Keratinocyte (primary cell): ENCODE data around the gene CORO2B. TPM values are rescaled to one million over a fixed set of nuclear protein-coding genes. Genes with fewer than 3 reads are reported as not detected.

ENCODE experiments used
- DNase-seq: peaks from one replicate; pipeline ENCODE4 v3.0.0-alpha.2; 2011; ENCODE audit warnings: low read depth, missing footprints, low spot score
- FAIRE-seq: peaks from 2 replicates; lab custom pipeline; 2011; peaks lifted over from hg19 to GRCh38; lab: Jason Lieb, UNC
- H2AFZ ChIP-seq: 2 replicates; pipeline ENCODE4 v1.6.0; 2012; ENCODE audit warnings: low read length, control low read depth, inconsistent platforms; ENCODE audit not compliant: control insufficient read depth
- H3K27ac ChIP-seq: 2 replicates; pipeline ENCODE4 v1.5.1; 2011; ENCODE audit warnings: low read length; ENCODE audit not compliant: control insufficient read depth, insufficient read depth
- H3K27me3 ChIP-seq: 3 replicates; pipeline ENCODE4 v1.6.0; 2011; ENCODE audit warnings: low read length; ENCODE audit not compliant: control insufficient read depth, insufficient read depth; ENCODE audit errors: extremely low read depth
- H3K36me3 ChIP-seq, 2 experiments: 2 replicates in 1 of 2; 3 replicates in 1 of 2; pipeline ENCODE4 v1.5.1; 2011; ENCODE audit warnings: low read length in 2 of 2, mild to moderate bottlenecking in 1 of 2; ENCODE audit not compliant: control insufficient read depth in 2 of 2, insufficient read depth in 2 of 2; ENCODE audit errors: extremely low read depth in 1 of 2
- H3K4me1 ChIP-seq: 3 replicates; pipeline ENCODE4 v1.5.1; 2011; ENCODE audit warnings: low read length; ENCODE audit not compliant: control insufficient read depth, insufficient read depth; ENCODE audit errors: extremely low read depth
- H3K4me2 ChIP-seq: 3 replicates; pipeline ENCODE4 v1.6.0; 2011; ENCODE audit warnings: low read depth, low read length; ENCODE audit not compliant: control insufficient read depth, insufficient read depth; ENCODE audit errors: extremely low read depth
- H3K4me3 ChIP-seq, 3 experiments: fragments of 200-600 bp in 1 of 3; sonication (generic) in 1 of 3; 2 replicates in 2 of 3; 3 replicates in 1 of 3; pipeline ENCODE4 v1.5.1; 2011 to 2016; ENCODE audit warnings: low read length in 3 of 3, mild to moderate bottlenecking in 3 of 3, control low read depth in 2 of 3, inconsistent platforms in 1 of 3, low read depth in 1 of 3, mixed read lengths in 1 of 3, mixed run types in 1 of 3, moderate library complexity in 1 of 3; ENCODE audit not compliant: control insufficient read depth in 2 of 3, insufficient read depth in 2 of 3; ENCODE audit errors: extremely low read depth in 1 of 3
- H3K79me2 ChIP-seq: 2 replicates; pipeline ENCODE4 v1.6.0; 2012; ENCODE audit warnings: low read length; ENCODE audit not compliant: control insufficient read depth, insufficient read depth
- H3K9ac ChIP-seq: 3 replicates; pipeline ENCODE4 v1.6.0; 2011; ENCODE audit warnings: low read length; ENCODE audit not compliant: control insufficient read depth, insufficient read depth; ENCODE audit errors: extremely low read depth
- H3K9me1 ChIP-seq: 3 replicates; pipeline ENCODE4 v1.6.0; 2011; ENCODE audit warnings: low read length; ENCODE audit not compliant: control insufficient read depth, insufficient read depth; ENCODE audit errors: extremely low read depth
- H3K9me3 ChIP-seq: 2 replicates; pipeline ENCODE4 v1.5.1; 2012; ENCODE audit warnings: low read depth, low read length; ENCODE audit not compliant: control insufficient read depth
- H4K20me1 ChIP-seq: 3 replicates; pipeline ENCODE4 v1.6.0; 2011; ENCODE audit warnings: low read length; ENCODE audit not compliant: control insufficient read depth, insufficient read depth; ENCODE audit errors: extremely low read depth
- EZH2 ChIP-seq: IDR thresholded peaks from one replicate; pipeline ENCODE4 v1.6.1; 2012; ENCODE audit warnings: inconsistent platforms, mild to moderate bottlenecking, low read length, moderate library complexity
- dilution Hi-C: fragments of 300-500 bp; cut with MboI; formaldehyde crosslinking; loops from one replicate; pipeline ENCODE4 v1.7.0; 2020; ENCODE audit warnings: low sequenced_read_pairs; ENCODE audit not compliant: extremely low pct_ligation_motif_present
- polyA plus RNA-seq, 5 experiments: library from polyadenylated mRNA; depleted of rRNA in 3 of 5; stranded (reverse) in 3 of 5; stranded (forward) in 1 of 5; unstranded in 1 of 5; fragments of >200 nt; gene quantifications; 1 replicate in 1 of 5; 2 replicates in 3 of 5; 3 replicates in 1 of 5; pipeline versions ENCODE4 v1.2.1 to v1.2.3, GENCODE V29; 2011 to 2012; ENCODE audit warnings: missing spikeins in 2 of 5, low read depth in 1 of 5, low replicate concordance in 1 of 5
- TF ChIP-seq, protein P1 (sequence below), 3 experiments: IDR thresholded peaks in 1 of 3; conservative IDR thresholded peaks in 1 of 3; optimal IDR thresholded peaks in 1 of 3; 2 replicates in 2 of 3; 3 replicates in 1 of 3; pipeline versions ENCODE3 to v1.5.1; 2011; ENCODE audit warnings: low read length in 3 of 3, mild to moderate bottlenecking in 3 of 3, moderate library complexity in 2 of 3, control low read depth in 1 of 3, inconsistent platforms in 1 of 3; ENCODE audit not compliant: insufficient read depth in 2 of 3; ENCODE audit errors: extremely low read depth in 1 of 3

The CORO2B gene
- polyA plus RNA-seq, 1 donor (not counting 4 experiments of a cell fraction or from before 2014, with no cell fraction given), result 0.13 TPM

DNA sequence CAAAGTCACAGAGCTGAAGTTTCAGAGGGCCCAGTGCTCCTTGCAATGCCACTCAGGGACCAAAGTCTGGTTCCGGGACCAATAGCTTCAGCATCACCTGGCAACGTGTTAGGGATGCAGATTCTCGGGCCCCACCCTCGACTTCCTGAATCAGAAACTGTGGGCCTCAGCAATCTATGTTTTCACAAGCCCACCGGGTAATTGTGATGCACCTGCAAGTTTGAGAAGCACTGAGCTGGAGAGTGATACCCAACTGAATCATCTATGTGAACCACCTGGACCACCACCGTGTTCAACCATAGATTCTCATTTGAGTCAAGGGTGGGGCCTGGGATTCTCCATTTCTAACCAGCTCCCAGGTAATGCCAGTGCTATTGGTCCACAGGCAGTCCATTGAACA lies 55.7 kb downstream of the CORO2B start:
- peaks cover 19% of the 10 kb centered on the region for H3K4me1 ChIP-seq
- no peak overlapping the region for H3K27ac ChIP-seq
- H3K79me2 ChIP-seq, result no peaks in the 10 kb centered on the region
- TF ChIP-seq, protein P1, sequence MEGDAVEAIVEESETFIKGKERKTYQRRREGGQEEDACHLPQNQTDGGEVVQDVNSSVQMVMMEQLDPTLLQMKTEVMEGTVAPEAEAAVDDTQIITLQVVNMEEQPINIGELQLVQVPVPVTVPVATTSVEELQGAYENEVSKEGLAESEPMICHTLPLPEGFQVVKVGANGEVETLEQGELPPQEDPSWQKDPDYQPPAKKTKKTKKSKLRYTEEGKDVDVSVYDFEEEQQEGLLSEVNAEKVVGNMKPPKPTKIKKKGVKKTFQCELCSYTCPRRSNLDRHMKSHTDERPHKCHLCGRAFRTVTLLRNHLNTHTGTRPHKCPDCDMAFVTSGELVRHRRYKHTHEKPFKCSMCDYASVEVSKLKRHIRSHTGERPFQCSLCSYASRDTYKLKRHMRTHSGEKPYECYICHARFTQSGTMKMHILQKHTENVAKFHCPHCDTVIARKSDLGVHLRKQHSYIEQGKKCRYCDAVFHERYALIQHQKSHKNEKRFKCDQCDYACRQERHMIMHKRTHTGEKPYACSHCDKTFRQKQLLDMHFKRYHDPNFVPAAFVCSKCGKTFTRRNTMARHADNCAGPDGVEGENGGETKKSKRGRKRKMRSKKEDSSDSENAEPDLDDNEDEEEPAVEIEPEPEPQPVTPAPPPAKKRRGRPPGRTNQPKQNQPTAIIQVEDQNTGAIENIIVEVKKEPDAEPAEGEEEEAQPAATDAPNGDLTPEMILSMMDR (optimal IDR thresholded peaks at IDR 0.05 in 1 of 3, IDR thresholded peaks at IDR 0.05 in 1 of 3, conservative IDR thresholded peaks at IDR 0.05 in 1 of 3; ENCODE audit: extremely low read depth in 1 of 3, insufficient read depth in 2 of 3, low read length in 3 of 3), result no peak
- no peak for TF ChIP-seq EZH2
- H3K4me3 ChIP-seq, result no peak overlapping the region
- H3K36me3 ChIP-seq, result no peaks in the 10 kb centered on the region
- no peak for DNase-seq
- no peaks in the 10 kb centered on the region for H3K27me3 ChIP-seq
- no peaks in the 10 kb centered on the region for H3K9me1 ChIP-seq
- no peaks in the 10 kb centered on the region for H4K20me1 ChIP-seq
- H3K9me3 ChIP-seq, result no peaks in the 10 kb centered on the region
- no peak overlapping the region for H3K9ac ChIP-seq
- H3K4me2 ChIP-seq, result no peak overlapping the region
- dilution Hi-C loops, result no loop called here
- FAIRE-seq, result no peak
- no peak overlapping the region for H2AFZ ChIP-seq

DNA sequence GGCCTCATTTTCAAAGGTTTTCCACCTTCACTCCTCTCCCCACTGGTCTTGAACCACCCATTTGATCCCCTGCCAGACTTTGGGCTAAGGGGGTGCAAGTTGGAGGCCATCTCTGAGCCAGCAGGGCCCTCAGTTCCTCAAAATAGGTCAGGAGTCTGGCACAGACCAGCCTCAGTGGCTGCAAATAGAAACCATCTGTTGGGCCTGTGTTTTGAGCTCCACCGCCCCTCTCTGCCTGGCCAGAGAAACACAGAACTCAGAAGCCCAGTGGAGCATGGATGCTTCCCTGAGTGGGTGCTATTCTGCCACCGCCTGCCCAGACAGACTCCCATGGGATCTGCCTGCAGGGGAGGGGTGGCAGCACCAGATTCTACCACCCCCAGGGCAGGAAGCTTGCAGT lies 56.3 kb downstream of the CORO2B start:
- no peak overlapping the region for H2AFZ ChIP-seq
- H3K9me3 ChIP-seq, result no peaks in the 10 kb centered on the region
- no peaks in the 10 kb centered on the region for H3K27me3 ChIP-seq
- no peak overlapping the region for H3K27ac ChIP-seq
- no peak overlapping the region for H3K4me2 ChIP-seq
- FAIRE-seq (no peak), DNase-seq (no peak)
- TF ChIP-seq EZH2, result no peak
- TF ChIP-seq, protein P1 (optimal IDR thresholded peaks at IDR 0.05 in 1 of 3, IDR thresholded peaks at IDR 0.05 in 1 of 3, conservative IDR thresholded peaks at IDR 0.05 in 1 of 3; ENCODE audit: extremely low read depth in 1 of 3, insufficient read depth in 2 of 3, low read length in 3 of 3), result no peak
- peaks cover 26% of the 10 kb centered on the region for H3K4me1 ChIP-seq
- dilution Hi-C loops, result no loop called here
- H3K4me3 ChIP-seq, result no peak overlapping the region
- no peaks in the 10 kb centered on the region for H3K79me2 ChIP-seq
- no peaks in the 10 kb centered on the region for H3K36me3 ChIP-seq
- H3K9me1 ChIP-seq, result no peaks in the 10 kb centered on the region
- H4K20me1 ChIP-seq, result no peaks in the 10 kb centered on the region
- no peak overlapping the region for H3K9ac ChIP-seq
